Fibroblast of lung (primary cell): ENCODE results near the gene TCFL5. TPM values are rescaled to one million over a fixed set of nuclear protein-coding genes. Genes with fewer than 3 reads are reported as not detected.

ENCODE experiments used
- DNase-seq, 2 donors: peaks; one replicate each; pipeline versions ENCODE4 v3.0.0 to v3.0.0-alpha.2; 2010; ENCODE audit warnings: low read depth in 2 of 2
- H2AFZ ChIP-seq: 2 replicates; pipeline ENCODE4 v1.5.1; 2012; ENCODE audit warnings: low read length, control low read depth, inconsistent platforms
- H3K27ac ChIP-seq: 2 replicates; pipeline ENCODE4 v1.5.1; 2011; ENCODE audit warnings: low read length, control low read depth; ENCODE audit not compliant: insufficient read depth
- H3K27me3 ChIP-seq: 2 replicates; pipeline ENCODE4 v1.5.1; 2011; ENCODE audit warnings: mild to moderate bottlenecking, low read length; ENCODE audit not compliant: control insufficient read depth, insufficient read depth
- H3K36me3 ChIP-seq: 2 replicates; pipeline ENCODE4 v1.5.1; 2011; ENCODE audit warnings: low read length; ENCODE audit not compliant: control insufficient read depth, insufficient read depth
- H3K4me1 ChIP-seq: 2 replicates; pipeline ENCODE4 v1.5.1; 2011; ENCODE audit warnings: low read length; ENCODE audit not compliant: control insufficient read depth, insufficient read depth; ENCODE audit errors: extremely low read depth
- H3K4me2 ChIP-seq: 2 replicates; pipeline ENCODE4 v1.5.1; 2011; ENCODE audit warnings: low read length, control low read depth; ENCODE audit not compliant: insufficient read depth; ENCODE audit errors: extremely low read depth
- H3K4me3 ChIP-seq, 4 experiments: fragments of 200-600 bp in 1 of 4; sonication (generic) in 1 of 4; replicated peaks in 1 of 4; 2 replicates each; pipeline ENCODE4 v1.5.1; 2011 to 2016; ENCODE audit warnings: low read length in 4 of 4, low read depth in 3 of 4, mild to moderate bottlenecking in 3 of 4, control low read depth in 2 of 4, inconsistent platforms in 1 of 4, mixed read lengths in 1 of 4; ENCODE audit not compliant: insufficient read depth in 1 of 4; ENCODE audit errors: control extremely low read depth in 1 of 4
- H3K79me2 ChIP-seq: 2 replicates; pipeline ENCODE4 v1.5.1; 2012; ENCODE audit warnings: mild to moderate bottlenecking, low read length, inconsistent platforms; ENCODE audit not compliant: control insufficient read depth, insufficient read depth
- H3K9ac ChIP-seq: 2 replicates; pipeline ENCODE4 v1.5.1; 2011; ENCODE audit warnings: mild to moderate bottlenecking, low read length, control low read depth; ENCODE audit not compliant: insufficient read depth
- H3K9me3 ChIP-seq: 2 replicates; pipeline ENCODE4 v1.5.1; 2012; ENCODE audit warnings: low read depth, low read length; ENCODE audit not compliant: control insufficient read depth, insufficient read depth
- H4K20me1 ChIP-seq: 2 replicates; pipeline ENCODE4 v1.5.1; 2011; ENCODE audit warnings: low read length; ENCODE audit not compliant: control insufficient read depth, insufficient read depth; ENCODE audit errors: extremely low read depth
- CTCF ChIP-seq, 2 donors: IDR thresholded peaks in 1 of 2; conservative IDR thresholded peaks in 1 of 2; 1 replicate in 1 of 2; 2 replicates in 1 of 2; pipeline ENCODE4 v1.5.1; 2011 to 2012; ENCODE audit warnings: low read length in 2 of 2, control low read depth in 1 of 2, inconsistent platforms in 1 of 2, low read depth in 1 of 2, mild to moderate bottlenecking in 1 of 2
- EZH2 ChIP-seq: IDR thresholded peaks from 2 replicates; pipeline ENCODE4 v1.5.1; 2012; ENCODE audit warnings: low read length, control low read depth, mild to moderate bottlenecking; ENCODE audit errors: missing control alignments
- polyA plus RNA-seq, 2 donors: library from polyadenylated mRNA; depleted of rRNA in 1 of 2; stranded (reverse) in 1 of 2; unstranded in 1 of 2; fragments of >200 nt; gene quantifications; 2 replicates each; pipeline ENCODE4 v1.2.1, GENCODE V29; 2011 to 2012; ENCODE audit warnings: missing spikeins in 1 of 2
- total RNA-seq: library from RNA; depleted of rRNA; stranded (reverse); fragments of >200 nt; gene quantifications from 2 replicates; pipeline ENCODE4 v1.2.1, GENCODE V29; 2014

Gene TCFL5
- total and polyA plus RNA-seq, 2 donors (not counting 1 experiment from before 2014, with no cell fraction given): 9.8 to 13.7 TPM

- no peak overlapping the region for H2AFZ ChIP-seq
- H3K4me1 ChIP-seq: peaks cover 17% of the 10 kb centered on the region
- no peak overlapping the region for H3K4me2 ChIP-seq
- no peaks in the 10 kb centered on the region for H3K9me3 ChIP-seq
- no peaks in the 10 kb centered on the region for H4K20me1 ChIP-seq
- no peak overlapping the region for H3K9ac ChIP-seq
- no peak for TF ChIP-seq CTCF (conservative IDR thresholded peaks at IDR 0.05 in 1 of 2, IDR thresholded peaks at IDR 0.05 in 1 of 2; ENCODE audit: low read depth in 1 of 2, low read length in 2 of 2)
- no peak for TF ChIP-seq EZH2
- DNase-seq: no peak
- H3K27ac ChIP-seq: no peak overlapping the region
- H3K79me2 ChIP-seq: no peaks in the 10 kb centered on the region
- peaks cover 2% of the 10 kb centered on the region for H3K36me3 ChIP-seq
- H3K27me3 ChIP-seq: no peaks in the 10 kb centered on the region
- H3K4me3 ChIP-seq: no peak overlapping the region
Observed at GRCh38 chr20:62872184-62872847, 10.7 kb upstream of the TCFL5 start.

- Histone ChIP-seq H3K9ac (no peak overlapping the region), H3K36me3 (no peaks in the 10 kb centered on the region), H2AFZ (no peak overlapping the region), H3K79me2 (peaks cover 5% of the 10 kb centered on the region), H3K4me1 (no peaks in the 10 kb centered on the region), H3K9me3 (no peaks in the 10 kb centered on the region), H3K27ac (no peak overlapping the region), H3K27me3 (no peaks in the 10 kb centered on the region), H4K20me1 (no peaks in the 10 kb centered on the region), H3K4me2 (no peak overlapping the region), H3K4me3 (no peak overlapping the region)
- TF ChIP-seq EZH2 (no peak), CTCF (conservative IDR thresholded peaks at IDR 0.05 in 1 of 2, IDR thresholded peaks at IDR 0.05 in 1 of 2; ENCODE audit: low read depth in 1 of 2, low read length in 2 of 2) (no peak)
- DNase-seq: no peak
Observed at GRCh38 chr20:62864207-62864606, 2.6 kb upstream of the TCFL5 start.

DNA sequence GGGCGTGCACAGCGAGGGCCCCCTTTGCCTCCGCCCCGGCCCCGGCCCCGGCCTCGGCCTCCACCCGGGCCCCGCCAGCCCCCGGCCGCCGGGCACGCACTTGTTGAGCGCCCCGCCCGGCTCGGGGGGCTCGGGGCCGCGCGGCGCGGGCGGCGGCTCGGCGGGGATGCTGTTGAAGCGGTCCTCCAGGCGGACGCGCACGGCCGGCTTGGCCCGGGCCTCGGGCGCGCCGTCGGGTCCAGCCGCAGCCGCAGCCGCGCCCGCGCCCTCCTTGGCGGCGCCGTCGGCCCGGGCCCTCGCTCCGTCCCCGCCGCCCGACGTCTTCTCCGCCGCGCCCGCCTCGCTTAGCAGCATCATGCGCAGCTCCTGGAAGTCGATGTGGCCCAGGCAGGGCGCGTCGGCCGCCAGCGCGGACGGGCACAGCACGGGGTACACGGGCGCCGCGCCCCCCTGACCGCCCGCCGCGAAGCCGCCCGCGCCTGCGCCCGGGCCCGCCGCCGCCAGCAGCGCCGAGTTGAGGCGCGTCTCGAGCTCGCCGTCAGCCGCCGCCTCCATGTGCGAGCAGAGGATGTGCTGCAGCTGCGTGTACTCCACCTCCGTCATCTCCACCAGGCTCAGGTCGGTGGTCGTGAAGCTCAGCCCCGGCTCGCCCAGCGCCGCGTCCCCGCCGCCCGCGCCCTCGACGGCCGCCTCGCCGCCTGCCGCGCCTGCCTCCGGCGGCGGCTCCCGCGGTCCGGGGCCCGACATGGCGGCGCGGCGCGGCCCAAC, 514 bp downstream of the TCFL5 start:
- peaks cover 2% of the 10 kb centered on the region for H3K36me3 ChIP-seq
- H3K4me3 ChIP-seq: peak overlapping the region; percentile 29 to 59 (median 56)
- H3K4me1 ChIP-seq: no peaks in the 10 kb centered on the region
- no peaks in the 10 kb centered on the region for H3K9me3 ChIP-seq
- peak overlapping the region; percentile 36 for H3K9ac ChIP-seq
- H2AFZ ChIP-seq: peak overlapping the region; percentile 88
- H3K79me2 ChIP-seq: peaks cover 9% of the 10 kb centered on the region
- peak overlapping the region; percentile 76 for H3K4me2 ChIP-seq
- H3K27me3 ChIP-seq: no peaks in the 10 kb centered on the region
- no peak overlapping the region for H3K27ac ChIP-seq
- TF ChIP-seq CTCF (conservative IDR thresholded peaks at IDR 0.05 in 1 of 2, IDR thresholded peaks at IDR 0.05 in 1 of 2; ENCODE audit: low read depth in 1 of 2, low read length in 2 of 2): no peak
- TF ChIP-seq EZH2: no peak
- peak in 1 of 2 donors; percentile 25 for DNase-seq
- H4K20me1 ChIP-seq: no peaks in the 10 kb centered on the region
